Uterus (tissue), 4 donors: ENCODE results near the gene PLIN3. TPM values are rescaled to one million over a fixed set of nuclear protein-coding genes. Genes with fewer than 3 reads are reported as not detected.

Source experiments
- DNase-seq, 2 donors: peaks; one replicate each; pipeline ENCODE4 v3.0.0-alpha.2; 2019 to 2020
- H3K27ac ChIP-seq, 2 donors: fragments of 200-600 bp; sonication (generic); 1 replicate in 1 of 2; 2 replicates in 1 of 2; pipeline ENCODE4 v1.5.1; 2016 to 2018
- H3K27me3 ChIP-seq, 2 donors: fragments of 200-600 bp; sonication (generic); one replicate each; pipeline ENCODE4 v1.5.1; 2018 to 2019; ENCODE audit warnings: control low read depth in 1 of 2
- H3K36me3 ChIP-seq, 2 donors: fragments of 200-600 bp; sonication (generic); one replicate each; pipeline ENCODE4 v1.5.1; 2019; ENCODE audit warnings: control low read depth in 1 of 2
- H3K4me1 ChIP-seq, 2 donors: fragments of 200-600 bp; sonication (generic); one replicate each; pipeline ENCODE4 v1.5.1; 2018 to 2019; ENCODE audit warnings: control low read depth in 1 of 2
- H3K4me3 ChIP-seq, 2 donors: fragments of 200-600 bp; sonication (generic); 1 replicate in 1 of 2; 2 replicates in 1 of 2; pipeline ENCODE4 v1.5.1; 2018 to 2019; ENCODE audit warnings: mild to moderate bottlenecking in 1 of 2
- H3K9me3 ChIP-seq, 2 donors: fragments of 200-600 bp; sonication (generic); one replicate each; pipeline ENCODE4 v1.5.1; 2019; ENCODE audit warnings: control low read depth in 1 of 2
- CTCF ChIP-seq, 4 experiments: fragments of 200-600 bp in 2 of 4; fragments of 450-650 bp in 2 of 4; sonication (generic) in 2 of 4; IDR thresholded peaks; one replicate each; pipeline ENCODE4 v1.5.1; 2016 to 2019; ENCODE audit warnings: antibody characterized with exemption in 4 of 4, mild to moderate bottlenecking in 2 of 4, moderate library complexity in 1 of 4
- POLR2A ChIP-seq, 2 donors: fragments of 450-650 bp; IDR thresholded peaks; one replicate each; pipeline ENCODE4 v1.6.1; 2016; ENCODE audit warnings: antibody characterized with exemption in 2 of 2, mild to moderate bottlenecking in 1 of 2, moderate library complexity in 1 of 2
- intact Hi-C: fragments of 100-400 bp; cut with DNase I; formaldehyde crosslinking; loops from one replicate; pipeline ENCODE4 v1.15.1; 2023; ENCODE audit warnings: low total_unique reads
- total RNA-seq, 4 donors: library from RNA; depleted of rRNA in 3 of 4; stranded (reverse); fragments of >200 nt in 3 of 4; gene quantifications; one replicate each; pipeline versions ENCODE4 v1.1.0 to v1.2.4, GENCODE V29; 2014 to 2023
- donor health status: DM: yes; HTN: yes; CAD: no.

PLIN3 gene
- total RNA-seq, 4 donors from 2014 or later: 18.7 to 60.8 (median 27.9) TPM

GRCh38 chr19:4911786-4912672 is 44.6 kb upstream of the PLIN3 start:
- peak; percentile 65 to 70 for DNase-seq
- Histone ChIP-seq H3K4me1 (peaks cover 4 to 23% of the 10 kb centered on the region in 2 donors), H3K4me3 (peak overlapping the region in 1 of 2 donors; percentile 20), H3K36me3 (no peaks in the 10 kb centered on the region), H3K9me3 (no peaks in the 10 kb centered on the region), H3K27ac (peak overlapping the region in 1 of 2 donors; percentile 42), H3K27me3 (peaks cover 0 to 4% of the 10 kb centered on the region in 2 donors)
- no peak for TF ChIP-seq POLR2A (IDR thresholded peaks at IDR 0.05)
- TF ChIP-seq CTCF (IDR thresholded peaks at IDR 0.05): peak; percentile 45 to 63 (median 54)
- intact Hi-C loops: loop anchor here (2.0 kb wide), 1 partner anchor 41 kb away; no protein-coding TSS in a partner anchor

- TF ChIP-seq CTCF (IDR thresholded peaks at IDR 0.05): no peak
- no peak for TF ChIP-seq POLR2A (IDR thresholded peaks at IDR 0.05)
- DNase-seq: no peak
- peak overlapping the region in 1 of 2 donors; percentile 20 for H3K4me3 ChIP-seq
- peaks cover 0 to 4% of the 10 kb centered on the region in 2 donors for H3K27me3 ChIP-seq
- H3K4me1 ChIP-seq: peaks cover 4 to 23% of the 10 kb centered on the region in 2 donors
- H3K27ac ChIP-seq: peak overlapping the region in 1 of 2 donors; percentile 42
- intact Hi-C loops: loop anchor here (2.0 kb wide), 1 partner anchor 41 kb away; no protein-coding TSS in a partner anchor
- H3K9me3 ChIP-seq: no peaks in the 10 kb centered on the region
- no peaks in the 10 kb centered on the region for H3K36me3 ChIP-seq
Observed at GRCh38 chr19:4911314-4911713, 43.8 kb upstream of the PLIN3 start.

GRCh38 chr19:4910594-4911281 is 43.3 kb upstream of the PLIN3 start:
- Histone ChIP-seq H3K27me3 (peaks cover 0 to 4% of the 10 kb centered on the region in 2 donors), H3K4me1 (peaks cover 4 to 23% of the 10 kb centered on the region in 2 donors), H3K4me3 (peak overlapping the region in 1 of 2 donors; percentile 69), H3K27ac (no peak overlapping the region), H3K9me3 (no peaks in the 10 kb centered on the region), H3K36me3 (no peaks in the 10 kb centered on the region)
- no peak for DNase-seq
- intact Hi-C loops: loop anchor here (2.0 kb wide), 1 partner anchor 40 kb away; no protein-coding TSS in a partner anchor
- TF ChIP-seq CTCF (IDR thresholded peaks at IDR 0.05): no peak
- TF ChIP-seq POLR2A (IDR thresholded peaks at IDR 0.05): no peak

- intact Hi-C loops: loop anchor here (2.0 kb wide), 1 partner anchor 39 kb away; no protein-coding TSS in a partner anchor
- Histone ChIP-seq H3K4me1 (peaks cover 4 to 23% of the 10 kb centered on the region in 2 donors), H3K36me3 (no peaks in the 10 kb centered on the region), H3K27me3 (peaks cover 0 to 4% of the 10 kb centered on the region in 2 donors), H3K4me3 (peak overlapping the region; percentile 19 to 69), H3K9me3 (no peaks in the 10 kb centered on the region), H3K27ac (no peak overlapping the region)
- DNase-seq: peak; percentile 86
- TF ChIP-seq CTCF (IDR thresholded peaks at IDR 0.05): no peak
- no peak for TF ChIP-seq POLR2A (IDR thresholded peaks at IDR 0.05)
Observed at GRCh38 chr19:4909897-4910593, 42.6 kb upstream of the PLIN3 start.
